DND-41 (cell line): ENCODE data around the gene THSD7A.

Experiments used
- ATAC-seq: fragments of 200-7000 bp; cut with Tn5 transposase; 3 replicates; pipeline ENCODE4 v1.9.1; 2021; ENCODE audit warnings: low read depth; ENCODE audit not compliant: insufficient read depth
- DNase-seq: peaks from one replicate; pipeline ENCODE4 v3.0.0-alpha.2; 2020
- H2AFZ ChIP-seq: 2 replicates; pipeline ENCODE4 v1.6.0; 2012; ENCODE audit warnings: low read depth, low read length
- H3K27ac ChIP-seq: 2 replicates; pipeline ENCODE4 v1.5.1; 2012; ENCODE audit warnings: low read length, inconsistent platforms
- H3K27me3 ChIP-seq: fragments of 200-600 bp; sonication (generic); 2 replicates; pipeline ENCODE4 v1.6.0; 2012; ENCODE audit warnings: low read length, mild to moderate bottlenecking, inconsistent platforms; ENCODE audit not compliant: insufficient read depth, poor library complexity
- H3K36me3 ChIP-seq: 2 replicates; pipeline ENCODE4 v1.5.1; 2012; ENCODE audit warnings: low read length, inconsistent platforms; ENCODE audit not compliant: insufficient read depth
- H3K4me1 ChIP-seq: 2 replicates; pipeline ENCODE4 v1.5.1; 2012; ENCODE audit warnings: mild to moderate bottlenecking, low read length; ENCODE audit not compliant: insufficient read depth
- H3K4me2 ChIP-seq: 2 replicates; pipeline ENCODE4 v1.6.0; 2012; ENCODE audit warnings: mild to moderate bottlenecking, moderate library complexity, low read length, inconsistent platforms; ENCODE audit not compliant: insufficient read depth
- H3K4me3 ChIP-seq, 2 experiments: fragments of 200-600 bp in 1 of 2; shearing (Covaris generic) in 1 of 2; 2 replicates each; pipeline ENCODE4 v1.5.1; 2012 to 2016; ENCODE audit warnings: inconsistent platforms in 2 of 2, low read length in 2 of 2, mild to moderate bottlenecking in 2 of 2, low read depth in 1 of 2, moderate library complexity in 1 of 2
- H3K79me2 ChIP-seq: 2 replicates; pipeline ENCODE4 v1.6.0; 2012; ENCODE audit warnings: low read length, inconsistent platforms; ENCODE audit not compliant: insufficient read depth
- H3K9ac ChIP-seq: 2 replicates; pipeline ENCODE4 v1.6.0; 2012; ENCODE audit warnings: low read depth, mild to moderate bottlenecking, inconsistent platforms, low read length, moderate library complexity
- H3K9me3 ChIP-seq: 2 replicates; pipeline ENCODE4 v1.5.1; 2012; ENCODE audit warnings: low read length, moderate library complexity, mild to moderate bottlenecking, inconsistent platforms; ENCODE audit not compliant: insufficient read depth, severe bottlenecking
- H4K20me1 ChIP-seq: 2 replicates; pipeline ENCODE4 v1.6.0; 2012; ENCODE audit warnings: low read length; ENCODE audit not compliant: insufficient read depth
- CTCF ChIP-seq: IDR thresholded peaks from 2 replicates; pipeline ENCODE4 v1.5.1; 2012; ENCODE audit warnings: borderline replicate concordance, low read length, moderate library complexity, mild to moderate bottlenecking; ENCODE audit not compliant: poor library complexity, severe bottlenecking; ENCODE audit errors: extremely low read depth
- EZH2 ChIP-seq: IDR thresholded peaks from 3 replicates; pipeline ENCODE4 v1.6.1; 2012; ENCODE audit warnings: borderline replicate concordance, low read depth, mild to moderate bottlenecking, moderate library complexity, low read length, inconsistent platforms; ENCODE audit not compliant: severe bottlenecking

THSD7A gene

GRCh38 chr7:11413901-11414300 lies 418.1 kb downstream of the THSD7A start:
- Histone ChIP-seq H3K36me3 (no peaks in the 10 kb centered on the region), H3K4me2 (no peak overlapping the region), H3K79me2 (no peaks in the 10 kb centered on the region), H3K4me3 (no peak overlapping the region), H3K9me3 (no peaks in the 10 kb centered on the region), H3K27ac (no peak overlapping the region), H3K27me3 (no peaks in the 10 kb centered on the region), H2AFZ (no peak overlapping the region), H3K9ac (no peak overlapping the region), H3K4me1 (no peaks in the 10 kb centered on the region), H4K20me1 (no peaks in the 10 kb centered on the region)
- TF ChIP-seq CTCF = no peak
- TF ChIP-seq EZH2 = no peak
- ATAC-seq (no peak), DNase-seq (no peak)

GRCh38 chr7:11412036-11412435 lies 420.0 kb downstream of the THSD7A start:
- Histone ChIP-seq H3K36me3 (no peaks in the 10 kb centered on the region), H2AFZ (no peak overlapping the region), H4K20me1 (no peaks in the 10 kb centered on the region), H3K27ac (no peak overlapping the region), H3K9ac (no peak overlapping the region), H3K9me3 (no peaks in the 10 kb centered on the region), H3K4me1 (no peaks in the 10 kb centered on the region), H3K27me3 (no peaks in the 10 kb centered on the region), H3K4me2 (no peak overlapping the region), H3K4me3 (no peak overlapping the region), H3K79me2 (no peaks in the 10 kb centered on the region)
- DNase-seq = no peak
- TF ChIP-seq EZH2 (no peak), CTCF (no peak)
- no peak for ATAC-seq

DNA sequence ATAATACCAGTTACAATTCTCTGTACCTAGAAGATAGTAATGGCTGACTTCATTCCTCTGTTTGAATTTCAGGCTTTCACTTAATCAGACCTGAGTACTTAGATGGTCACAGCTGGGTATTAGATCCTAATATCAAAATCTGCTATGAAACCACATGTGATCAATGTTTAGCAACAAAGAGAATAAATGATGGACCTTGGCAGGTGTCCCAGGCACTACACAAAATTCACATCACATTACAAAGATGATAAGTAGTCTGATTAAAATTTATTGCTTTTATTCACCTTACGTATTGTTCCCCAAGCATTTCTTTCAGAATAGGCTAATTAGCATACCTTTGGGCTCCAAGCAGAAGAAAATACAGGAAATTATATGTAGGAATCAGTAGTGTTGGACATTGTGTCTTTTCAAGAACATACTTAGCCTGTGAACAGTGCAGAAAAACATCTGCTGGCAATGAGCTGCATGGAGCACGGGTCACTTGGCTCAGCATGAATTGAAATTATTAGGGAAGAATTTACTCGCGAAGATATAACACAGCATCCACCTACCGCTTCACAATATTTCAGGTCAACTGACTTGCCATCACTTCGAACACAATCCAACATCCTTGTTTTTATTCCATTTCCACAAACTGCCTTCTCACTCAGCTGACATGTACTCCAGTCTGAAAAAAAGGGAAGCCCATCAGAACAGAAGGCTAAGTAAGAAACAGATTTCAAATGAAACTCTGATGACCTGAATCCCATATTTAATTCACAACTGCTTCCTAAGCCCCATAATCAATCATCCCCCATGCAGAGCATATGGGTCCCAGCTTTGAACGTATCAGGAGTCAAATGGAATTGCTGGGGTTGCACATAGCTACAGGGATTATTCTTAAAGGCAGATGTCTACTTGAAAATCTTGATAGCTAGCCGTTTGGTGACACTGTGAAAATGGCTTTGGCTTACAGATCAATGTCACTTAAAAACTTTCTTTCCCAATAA lies 421.0 kb downstream of the THSD7A start:
- Histone ChIP-seq H3K36me3 (no peaks in the 10 kb centered on the region), H3K27ac (no peak overlapping the region), H2AFZ (no peak overlapping the region), H4K20me1 (no peaks in the 10 kb centered on the region), H3K4me1 (no peaks in the 10 kb centered on the region), H3K4me2 (no peak overlapping the region), H3K4me3 (no peak overlapping the region), H3K9me3 (no peaks in the 10 kb centered on the region), H3K27me3 (no peaks in the 10 kb centered on the region), H3K79me2 (no peaks in the 10 kb centered on the region), H3K9ac (no peak overlapping the region)
- ATAC-seq (no peak), DNase-seq (no peak)
- TF ChIP-seq CTCF (no peak), EZH2 (no peak)
